AG04449 (cell line): ENCODE measurements around the gene SRPK1.

Experiments used
- CTCF ChIA-PET: fragments of 350-600 bp; formaldehyde crosslinking; extraction: SDS; loops from one replicate; lab custom pipeline; 2021; ENCODE audit warnings: antibody characterized with exemption; lab: Yijun Ruan, JAX
- POLR2A ChIA-PET: fragments of 400-600, 350-600 bp; formaldehyde crosslinking; extraction: SDS; loops from one replicate; lab custom pipeline; 2020; ENCODE audit warnings: antibody characterized with exemption, inconsistent platforms; lab: Yijun Ruan, JAX
- DNase-seq: peaks from one replicate; pipeline ENCODE4 v3.0.0-alpha.2; 2010; ENCODE audit warnings: low read depth, low spot score
- H3K4me3 ChIP-seq: 2 replicates; pipeline ENCODE4 v1.5.1; 2011; ENCODE audit warnings: low read depth, mild to moderate bottlenecking, control low read depth, low read length
- CTCF ChIP-seq: IDR thresholded peaks from one replicate; pipeline ENCODE4 v1.5.1; 2011; ENCODE audit warnings: mild to moderate bottlenecking, moderate library complexity, low read length, control low read depth, inconsistent platforms; ENCODE audit not compliant: insufficient read depth; ENCODE audit errors: missing control alignments

Gene SRPK1

GRCh38 chr6:35784200-35784599 is 136.7 kb downstream of the SRPK1 start:
- ChIA-PET POLR2A (no interaction called here), CTCF (interaction anchor here (1.0 kb wide), 1 partner anchor 46 kb away, joined by 3 read pairs; no protein-coding TSS in a partner anchor)
- no peak for DNase-seq
- no peak for TF ChIP-seq CTCF
- H3K4me3 ChIP-seq: no peak overlapping the region
